Stimulated activated naive CD4-positive, alpha-beta T cell treated with Interleukin-2 at 50 U/mL for 16 hours (primary cell): ENCODE results near the gene TOR1AIP2.
"Not testable (repeated sequence)": the region's sequence is repeated elsewhere in the genome, so short reads cannot be mapped to it uniquely, and the experiment has no call there.

Experiments used
- DNase-seq: peaks from one replicate; lab custom pipeline; 2025; lab: John Stamatoyannopoulos, UW

The TOR1AIP2 gene

DNA sequence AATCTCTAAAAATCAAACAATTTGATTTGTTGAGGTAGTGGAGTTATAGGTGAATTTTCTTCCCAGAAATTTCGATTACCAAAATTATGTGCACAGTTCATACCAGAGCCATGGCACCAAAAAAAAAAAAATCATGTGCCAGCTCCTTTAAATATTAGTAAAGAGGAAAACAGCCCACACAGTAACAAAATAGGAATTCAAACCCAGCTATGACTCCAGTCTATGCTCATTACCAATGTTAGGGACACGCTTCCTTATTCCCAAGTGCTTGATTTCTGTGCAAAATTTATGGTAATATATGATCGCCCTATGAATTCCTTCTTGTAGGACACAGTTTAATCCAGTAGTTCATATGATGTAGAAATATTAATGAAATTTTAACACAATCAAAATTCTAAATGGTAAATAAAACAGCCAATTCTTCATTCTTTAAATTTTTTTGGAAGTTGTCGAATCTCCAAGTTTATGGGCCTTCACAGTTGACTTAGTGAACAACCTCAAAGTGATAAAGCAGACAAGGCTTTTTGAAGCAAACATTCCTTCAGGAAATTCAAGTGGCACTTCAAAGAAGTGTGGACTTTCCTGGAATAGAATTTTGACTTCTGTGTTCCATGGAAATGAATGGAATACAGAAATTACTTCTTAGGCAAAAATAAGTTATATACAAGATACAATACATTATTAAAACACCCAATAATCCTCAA lies 1.9 kb downstream of the TOR1AIP2 start:
- no peak for DNase-seq

DNA sequence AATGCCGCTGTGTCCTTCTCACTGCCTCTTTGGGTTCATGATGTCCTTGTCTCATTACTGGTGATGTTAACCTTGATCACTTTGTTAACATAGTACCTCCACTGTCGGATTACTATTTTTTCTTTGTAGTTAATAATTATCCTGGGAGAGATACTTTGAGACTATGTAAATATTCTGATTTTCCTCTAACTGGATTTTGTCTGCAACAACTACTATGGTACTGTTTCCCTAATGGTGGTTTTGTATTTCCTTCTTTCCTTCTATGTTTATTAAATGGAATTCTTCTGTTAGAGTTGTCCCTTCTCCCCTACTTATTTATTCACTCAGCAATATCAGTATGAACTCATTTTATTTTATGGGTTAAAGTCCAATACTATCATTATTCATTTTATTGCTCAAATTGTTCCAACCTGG lies 4.2 kb downstream of the TOR1AIP2 start:
- no peak for DNase-seq

DNA sequence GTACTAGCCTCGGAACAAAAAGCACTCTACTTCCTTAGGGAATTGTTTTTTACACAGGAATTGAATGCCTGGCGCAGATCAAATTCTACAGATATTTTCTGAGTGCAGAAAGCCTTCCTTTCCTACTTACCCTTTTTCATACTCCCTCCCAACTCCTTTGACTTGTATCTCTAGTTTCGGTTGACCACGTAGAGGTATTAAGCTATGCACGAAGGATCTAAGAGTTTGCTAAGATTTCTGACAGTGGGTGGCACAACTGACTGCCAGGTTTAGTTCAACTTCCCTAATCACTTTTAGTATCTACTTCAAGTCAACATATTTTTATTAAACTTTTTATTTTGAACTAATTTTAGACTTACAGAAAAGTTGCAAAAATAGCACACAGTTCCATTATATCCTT lies 5.0 kb downstream of the TOR1AIP2 start:
- DNase-seq: no peak

DNA sequence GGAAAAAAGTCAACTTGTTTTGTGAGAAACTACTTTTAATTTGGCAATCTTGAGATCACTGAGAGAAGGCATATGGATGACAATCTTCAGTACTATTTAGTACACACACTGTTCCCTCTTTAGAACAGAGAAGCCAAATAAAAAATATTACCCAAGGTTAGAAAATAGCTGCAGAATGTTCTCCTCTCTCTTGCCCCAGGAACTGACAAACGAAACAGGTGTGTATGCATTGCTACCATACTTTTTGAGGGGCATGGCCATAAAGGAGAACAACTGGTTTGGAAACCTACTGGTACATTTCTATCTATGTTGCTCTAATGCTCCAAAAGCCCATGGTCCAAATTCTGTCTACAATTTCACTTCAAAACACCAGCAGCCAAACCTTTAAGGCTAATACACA lies 5.7 kb downstream of the TOR1AIP2 start:
- no peak for DNase-seq

DNA sequence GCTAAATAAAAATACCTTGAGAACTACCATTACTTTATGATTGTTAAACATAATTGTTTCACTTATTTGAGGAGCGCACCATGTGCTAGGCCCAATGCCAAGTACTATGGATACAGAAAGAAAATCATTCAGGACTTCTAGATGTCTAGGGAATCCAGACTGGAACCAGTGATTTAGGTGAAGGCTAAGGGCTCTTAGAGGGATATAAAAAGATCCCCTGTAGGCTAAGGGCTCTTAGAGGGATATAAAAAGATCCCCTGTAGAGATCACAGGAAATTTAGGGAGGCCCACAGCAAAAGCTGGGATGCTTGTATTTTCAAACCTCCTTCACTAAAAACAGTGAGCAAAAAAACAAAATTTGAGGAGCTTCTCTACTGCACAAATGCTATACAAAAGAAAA lies 6.7 kb downstream of the TOR1AIP2 start:
- no peak for DNase-seq

DNA sequence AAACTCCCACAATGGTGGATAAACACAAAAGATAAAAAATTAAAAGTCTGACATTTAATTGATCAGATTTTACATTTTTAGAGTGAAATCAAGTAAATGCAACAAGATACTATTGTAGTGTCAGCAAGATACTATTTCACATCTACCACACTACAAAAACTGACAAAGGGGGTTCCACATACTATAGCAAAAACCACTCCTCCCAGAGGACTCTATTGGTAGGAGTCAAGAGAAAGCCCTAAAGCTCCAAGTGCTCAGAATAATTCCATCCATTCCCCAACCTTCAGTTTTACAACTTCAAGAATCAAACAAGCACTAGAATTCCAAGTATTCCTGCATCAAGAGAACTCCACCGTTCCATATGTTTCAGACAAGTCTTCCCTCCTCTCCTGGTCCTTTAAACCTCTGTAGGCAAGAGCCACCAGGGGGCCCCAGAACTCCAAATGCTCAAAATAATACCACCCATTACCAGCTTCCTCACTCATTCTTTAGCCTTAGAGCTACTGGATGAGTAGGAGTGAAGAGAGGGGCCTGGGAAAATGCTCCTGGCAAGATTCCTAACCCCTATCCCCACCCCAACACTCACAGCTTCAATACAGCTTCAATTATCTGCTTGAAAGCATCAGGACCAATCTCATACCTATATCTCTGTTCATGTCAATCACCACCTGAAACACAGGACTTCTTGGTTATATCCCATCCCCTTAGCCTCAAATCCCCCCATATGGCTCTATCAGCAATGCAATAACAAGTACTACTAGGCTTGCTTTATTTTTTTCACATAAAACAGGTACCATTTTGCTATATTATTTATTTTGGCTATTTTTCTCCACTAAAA lies 9.9 kb downstream of the TOR1AIP2 start:
- peak; percentile 9 for DNase-seq

DNA sequence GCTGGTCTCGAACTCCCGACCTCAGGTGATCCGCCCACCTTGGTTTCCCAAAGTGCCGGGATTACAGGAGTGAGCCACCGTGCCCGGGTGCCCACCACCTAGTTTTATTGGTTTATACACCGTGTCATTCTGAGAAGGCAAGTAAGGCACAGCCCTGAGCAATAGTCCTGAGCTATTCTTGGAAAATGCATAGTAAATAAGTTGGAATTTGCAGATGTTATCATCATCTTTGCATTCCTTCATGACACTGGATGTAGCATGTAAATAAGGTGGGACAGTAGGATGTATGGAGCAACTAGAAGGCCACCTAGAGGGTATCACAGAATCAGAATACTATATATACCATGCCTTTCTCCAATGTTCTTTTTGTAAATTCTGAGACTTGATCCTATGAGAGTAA lies 11.0 kb downstream of the TOR1AIP2 start:
- no peak for DNase-seq

DNA sequence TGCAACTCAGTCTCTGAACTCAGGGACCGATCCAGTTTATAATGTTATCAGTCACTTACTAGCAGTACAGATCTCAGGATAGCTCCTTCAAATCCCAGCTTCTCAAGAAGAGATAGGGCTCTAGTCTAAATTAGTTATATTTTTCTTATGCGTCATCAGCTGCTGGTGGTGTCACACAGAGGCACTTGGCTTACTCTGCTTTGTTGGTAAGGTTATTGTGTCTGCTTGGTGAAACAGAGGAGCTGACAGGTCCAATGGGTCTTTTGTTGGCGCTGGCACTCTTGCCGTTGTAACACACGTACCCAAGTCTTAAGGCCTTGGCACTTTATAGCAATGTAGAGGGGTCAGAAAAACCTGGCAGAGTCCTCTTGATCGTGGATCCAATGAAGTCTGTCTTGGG lies 12.2 kb downstream of the TOR1AIP2 start:
- no peak for DNase-seq

DNA sequence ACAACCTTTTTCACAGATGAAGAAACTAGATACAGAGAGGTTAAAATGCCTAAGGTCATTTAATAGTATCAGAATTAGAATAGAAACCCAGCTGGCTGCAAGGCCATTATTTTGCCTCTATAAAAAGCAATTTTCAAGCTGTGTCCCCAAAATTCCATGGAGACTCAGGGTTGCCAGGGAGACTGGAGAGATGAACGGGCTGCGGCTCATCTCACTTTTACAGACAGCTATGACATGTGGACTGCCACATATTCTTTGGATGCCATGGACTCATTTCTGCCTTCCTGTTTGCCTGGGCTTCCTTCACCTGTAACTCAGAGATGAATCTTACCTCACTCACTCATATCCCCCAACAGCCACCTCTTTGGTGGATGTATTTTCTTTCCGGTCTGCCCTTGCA lies 17.0 kb downstream of the TOR1AIP2 start:
- no peak for DNase-seq

DNA sequence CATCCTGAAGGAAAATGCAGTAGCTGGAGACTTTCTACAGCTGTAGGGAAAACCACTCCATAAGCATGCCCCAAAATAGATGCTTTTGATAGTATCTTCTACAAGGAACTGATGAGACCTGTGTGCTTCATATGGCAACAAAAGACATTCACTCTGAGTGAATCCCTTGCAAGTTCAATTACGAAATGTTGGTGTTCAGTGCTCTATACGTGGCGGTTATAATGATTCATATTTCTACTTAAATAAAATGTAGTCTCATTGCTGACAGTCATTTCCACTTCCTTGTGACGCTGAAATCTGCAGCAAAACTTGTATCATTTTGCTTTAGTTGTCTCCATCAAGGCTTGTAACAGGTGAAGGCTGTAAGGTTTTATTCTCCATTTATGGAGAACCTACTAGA lies 20.6 kb downstream of the TOR1AIP2 start:
- no peak for DNase-seq

DNA sequence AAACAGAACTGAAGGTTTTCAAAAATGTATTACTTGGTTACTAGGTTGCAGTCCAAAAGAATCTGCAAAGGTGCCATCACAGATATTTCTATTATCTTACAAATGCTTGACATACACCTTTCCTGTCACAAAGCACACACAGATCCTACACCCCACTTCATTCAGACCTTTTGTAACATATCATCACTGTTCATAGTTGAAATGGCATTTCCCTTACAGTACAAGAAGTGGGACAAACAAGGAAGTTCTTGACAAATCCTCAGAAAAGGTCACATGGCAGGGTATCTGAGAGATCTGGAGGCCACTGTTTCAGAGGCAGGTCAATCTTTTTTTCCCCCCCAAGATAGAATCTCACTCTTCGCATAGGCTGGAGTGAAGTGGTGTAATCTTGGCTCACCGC lies 21.3 kb downstream of the TOR1AIP2 start:
- DNase-seq: no peak

DNA sequence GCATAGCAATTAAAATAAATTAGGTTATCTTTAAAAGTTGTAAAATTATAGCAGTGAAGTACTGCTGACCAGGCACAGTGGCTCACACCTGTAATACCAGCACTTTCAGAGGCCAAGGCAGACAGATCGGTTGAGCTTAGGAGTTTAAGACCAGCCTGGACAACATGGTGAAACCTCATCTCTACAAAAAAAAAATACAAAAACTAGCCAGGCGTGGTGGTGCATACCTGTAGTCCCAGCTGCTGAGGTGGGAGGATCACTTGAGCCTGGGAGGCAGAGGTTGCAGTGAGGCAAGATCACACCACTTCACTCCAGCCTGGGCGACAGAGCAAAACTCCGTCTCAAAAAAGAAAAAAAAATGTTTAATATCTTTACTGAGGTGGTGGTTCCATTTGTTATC lies 21.8 kb downstream of the TOR1AIP2 start:
- DNase-seq: not testable (repeated sequence)

DNA sequence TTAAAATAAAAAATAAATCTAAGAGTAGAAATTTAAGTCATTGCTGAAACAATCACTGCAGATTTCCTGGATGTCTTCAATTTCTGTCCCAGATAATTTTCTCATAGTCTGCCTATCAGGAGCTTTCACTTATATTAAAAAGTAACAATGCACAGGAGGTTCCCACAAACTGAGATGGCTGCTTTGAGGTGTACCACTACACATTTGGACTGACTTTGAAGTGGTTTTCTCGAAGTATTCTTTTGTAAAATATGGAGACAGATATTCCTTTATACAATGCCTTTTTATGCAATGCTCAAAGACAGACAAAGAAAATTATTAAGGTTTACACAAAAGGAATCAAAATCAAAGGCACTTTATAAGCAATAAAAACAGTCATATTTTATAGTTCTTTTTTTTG lies 24.5 kb downstream of the TOR1AIP2 start:
- no peak for DNase-seq

DNA sequence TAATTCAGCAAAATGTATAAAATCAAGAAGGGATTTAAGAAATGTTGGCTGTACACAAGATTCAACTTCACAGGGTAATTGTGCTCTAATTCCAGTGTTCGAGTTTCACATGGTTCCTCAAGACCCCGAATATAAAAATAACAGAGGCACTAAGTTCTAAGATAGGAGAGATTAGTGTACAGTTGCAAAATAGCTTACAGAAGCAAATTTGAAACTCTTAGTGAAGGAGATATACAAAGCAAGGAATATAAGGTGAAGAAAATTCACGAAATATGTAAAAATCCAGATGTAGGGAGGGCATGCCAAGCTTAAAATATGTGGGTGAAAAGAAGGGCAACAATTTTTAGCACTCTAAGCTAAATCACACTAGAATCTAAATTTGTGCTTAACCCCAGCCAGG lies 29.4 kb downstream of the TOR1AIP2 start:
- DNase-seq: no peak

DNA sequence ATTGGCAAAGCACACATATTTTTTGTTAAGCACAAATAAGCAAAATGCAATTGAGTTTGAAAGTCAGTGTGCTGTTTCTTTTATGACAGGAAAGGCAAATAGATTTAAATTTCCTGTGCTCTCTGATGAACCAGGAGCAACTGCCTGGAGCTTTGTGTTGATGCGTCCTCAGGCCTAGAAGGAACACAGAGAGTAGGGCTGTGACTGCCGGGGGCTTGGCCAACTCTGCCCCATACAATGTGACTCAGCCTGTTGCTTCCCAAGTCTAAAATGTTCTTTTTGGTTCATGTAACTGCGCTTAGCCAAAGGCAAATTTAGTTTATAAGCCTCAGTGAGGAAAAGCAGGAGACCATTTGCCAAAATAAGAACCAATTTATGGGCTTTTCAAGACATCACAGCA lies 37.5 kb downstream of the TOR1AIP2 start:
- no peak for DNase-seq

DNA sequence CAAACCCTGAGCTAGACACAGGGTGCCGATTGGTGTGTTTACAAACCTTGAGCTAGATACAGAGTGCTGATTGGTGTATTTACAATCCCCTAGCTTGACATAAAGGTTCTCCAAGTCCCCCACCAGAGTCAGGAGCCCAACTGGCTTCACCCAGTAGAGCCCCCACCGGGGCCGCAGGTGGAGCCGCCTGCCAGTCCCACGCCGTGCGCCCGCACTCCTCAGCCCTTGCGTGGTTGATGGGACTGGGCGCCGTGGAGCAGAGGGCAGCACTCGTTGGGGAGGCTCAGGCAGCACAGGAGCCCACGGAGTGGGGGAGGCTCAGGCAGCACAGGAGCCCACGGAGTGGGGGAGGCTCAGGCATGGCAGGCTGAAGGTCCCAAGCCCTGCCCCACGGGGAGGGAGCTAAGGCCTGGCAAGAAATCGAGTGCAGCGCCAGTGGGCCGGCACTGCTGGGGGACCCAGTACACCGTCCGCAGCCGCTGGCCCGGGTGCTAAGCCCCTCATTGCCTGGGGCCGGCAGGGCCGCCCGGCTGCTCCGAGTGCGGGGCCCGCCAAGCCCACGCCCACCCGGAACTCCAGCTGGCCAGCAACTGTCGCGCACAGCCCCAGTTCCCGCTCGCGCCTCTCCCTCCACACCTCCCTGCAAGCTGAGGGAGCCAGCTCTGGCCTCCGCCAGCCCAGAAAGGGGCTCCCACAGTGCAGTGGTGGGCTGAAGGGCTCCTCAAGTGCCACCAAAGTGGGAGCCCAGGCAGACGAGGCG lies 40.7 kb downstream of the TOR1AIP2 start:
- DNase-seq: not testable (repeated sequence)

DNA sequence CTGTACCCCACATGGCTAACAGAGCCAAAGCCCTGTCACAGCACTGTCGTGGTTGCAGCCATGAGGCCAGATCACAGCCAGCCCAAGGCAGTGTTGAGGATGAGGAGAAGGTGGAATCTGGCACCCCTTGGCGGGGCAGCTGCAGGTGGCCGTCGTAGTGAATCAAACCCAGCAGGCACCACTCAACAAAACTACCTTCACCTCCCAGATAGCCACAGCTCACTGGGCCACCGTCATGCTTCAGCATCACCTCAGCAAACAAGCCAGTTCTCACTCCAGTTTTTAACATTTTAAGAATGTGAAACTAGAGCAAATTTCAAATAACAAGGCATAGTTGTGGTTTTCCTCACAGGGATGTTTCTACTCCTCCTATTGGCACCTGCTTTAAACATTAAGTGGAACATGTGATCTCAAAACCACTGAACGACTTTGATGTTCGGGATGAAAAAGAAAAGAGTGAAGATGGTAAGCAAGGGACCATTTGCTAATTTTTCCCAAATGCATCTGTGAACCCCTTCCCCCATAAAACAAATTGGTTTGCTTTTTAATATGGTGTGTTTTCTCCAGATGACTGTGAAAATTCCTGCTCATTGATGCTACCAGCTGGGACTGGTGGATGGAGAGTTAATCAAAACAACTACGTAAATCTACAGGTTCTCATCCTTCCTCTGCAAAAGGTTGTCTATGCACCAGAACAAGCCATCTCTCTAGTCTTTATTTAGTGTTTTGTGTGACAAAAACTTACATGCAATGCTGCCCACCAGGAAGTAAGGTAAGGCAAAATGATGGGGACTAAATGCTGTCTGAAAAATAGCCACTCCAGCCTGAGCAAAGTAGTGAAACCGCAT lies 45.5 kb downstream of the TOR1AIP2 start:
- DNase-seq: no peak

DNA sequence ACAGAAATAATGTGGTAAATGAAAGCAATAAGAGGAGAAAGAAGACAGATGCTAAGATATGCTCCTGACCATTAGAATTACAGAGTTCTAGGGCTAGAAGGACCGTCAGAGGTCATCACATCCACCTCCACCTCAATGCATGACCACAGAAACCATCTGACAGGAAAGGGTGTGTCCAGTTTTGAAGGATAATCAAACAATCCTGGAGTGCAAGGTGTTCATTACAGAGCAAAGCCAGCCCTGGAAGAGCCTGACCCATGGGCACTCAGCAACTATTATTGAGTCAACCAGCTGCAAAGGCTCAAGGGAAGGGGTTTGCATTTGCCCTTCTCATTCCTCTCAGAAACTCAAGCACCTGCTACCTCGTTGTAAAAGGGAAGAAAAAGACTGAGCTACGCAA lies 46.4 kb downstream of the TOR1AIP2 start:
- no peak for DNase-seq

DNA sequence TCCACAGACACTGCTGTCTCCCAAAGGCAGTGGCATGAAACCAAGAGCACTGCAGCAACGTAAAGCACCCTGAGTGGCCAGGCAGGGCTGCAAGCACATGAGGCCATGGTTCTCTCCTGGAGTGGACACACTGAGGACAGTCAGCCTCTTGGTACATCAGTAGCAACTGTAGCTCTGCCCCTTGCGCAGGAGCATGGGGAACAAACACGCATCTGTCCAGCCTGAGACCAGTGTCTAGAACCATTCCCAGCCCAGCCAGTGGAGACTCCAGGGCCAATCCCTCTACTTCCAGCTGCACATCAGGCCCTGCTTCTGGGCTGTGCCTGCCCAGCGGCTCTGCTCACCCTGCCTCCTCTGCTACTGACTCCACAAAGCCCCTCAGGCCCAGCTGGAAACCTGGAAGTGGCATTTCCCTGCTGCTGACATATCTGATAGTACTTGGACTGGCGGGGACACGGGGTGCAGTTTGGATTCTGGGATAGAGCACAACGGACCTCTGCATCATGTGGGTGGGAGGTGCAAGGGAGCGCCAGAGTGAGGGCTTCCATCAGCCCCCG lies 49.0 kb downstream of the TOR1AIP2 start:
- no peak for DNase-seq

DNA sequence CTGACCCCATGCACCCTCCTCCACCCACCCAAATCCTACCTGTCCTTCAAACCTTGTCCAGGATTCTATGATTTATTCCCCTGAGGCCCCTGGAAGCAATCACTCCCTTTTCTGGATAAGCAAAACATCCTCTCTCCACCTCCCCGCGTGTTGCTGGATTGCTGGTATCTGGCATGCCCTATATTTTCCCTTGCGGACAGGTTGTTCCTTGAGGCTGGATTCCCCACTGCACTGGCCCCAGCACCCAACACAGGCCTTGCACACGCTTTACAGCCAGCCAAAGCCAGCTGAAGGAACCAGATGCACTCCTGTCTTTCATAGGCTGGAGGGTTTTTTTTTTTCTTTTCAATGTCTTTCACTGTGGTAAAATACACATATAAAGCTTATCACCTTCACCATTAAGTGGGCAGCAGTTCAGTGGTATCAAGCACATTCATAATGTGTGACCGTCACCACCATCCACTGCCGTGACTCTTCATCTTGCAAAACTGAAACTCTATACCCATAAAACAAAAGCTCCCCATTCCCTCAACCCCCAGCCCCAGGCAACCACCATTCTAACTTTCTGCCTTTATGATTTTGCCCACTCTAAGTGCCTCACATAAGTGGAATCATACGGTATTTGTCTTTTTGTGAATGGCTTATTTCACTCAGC lies 50.9 kb downstream of the TOR1AIP2 start:
- DNase-seq: no peak
